ENCODE measurements around the gene THRB.

The THRB gene

DNA sequence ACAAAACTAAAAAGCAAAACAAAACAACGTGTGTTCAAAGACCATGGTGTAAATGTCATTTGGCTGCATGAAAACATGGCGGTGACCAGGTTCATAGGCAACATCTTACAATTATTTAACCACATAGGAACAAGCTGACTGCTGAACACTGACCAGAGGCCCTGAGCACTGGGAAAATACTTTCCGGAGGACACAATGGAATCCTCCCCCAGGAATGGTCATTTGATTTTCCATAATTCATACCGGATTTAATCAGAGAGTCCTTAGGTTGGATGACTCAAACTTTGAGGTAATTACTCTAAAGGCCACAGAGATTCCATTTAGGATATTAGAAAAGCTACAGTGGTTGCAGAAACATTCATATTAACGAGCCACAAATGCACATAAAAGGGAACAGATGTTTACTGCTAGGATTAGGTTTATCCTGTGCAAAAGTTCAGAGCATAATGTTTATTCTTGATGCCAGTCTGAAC, 294.8 kb downstream of the THRB start (continued):
- TF ChIP-seq, protein P1, sequence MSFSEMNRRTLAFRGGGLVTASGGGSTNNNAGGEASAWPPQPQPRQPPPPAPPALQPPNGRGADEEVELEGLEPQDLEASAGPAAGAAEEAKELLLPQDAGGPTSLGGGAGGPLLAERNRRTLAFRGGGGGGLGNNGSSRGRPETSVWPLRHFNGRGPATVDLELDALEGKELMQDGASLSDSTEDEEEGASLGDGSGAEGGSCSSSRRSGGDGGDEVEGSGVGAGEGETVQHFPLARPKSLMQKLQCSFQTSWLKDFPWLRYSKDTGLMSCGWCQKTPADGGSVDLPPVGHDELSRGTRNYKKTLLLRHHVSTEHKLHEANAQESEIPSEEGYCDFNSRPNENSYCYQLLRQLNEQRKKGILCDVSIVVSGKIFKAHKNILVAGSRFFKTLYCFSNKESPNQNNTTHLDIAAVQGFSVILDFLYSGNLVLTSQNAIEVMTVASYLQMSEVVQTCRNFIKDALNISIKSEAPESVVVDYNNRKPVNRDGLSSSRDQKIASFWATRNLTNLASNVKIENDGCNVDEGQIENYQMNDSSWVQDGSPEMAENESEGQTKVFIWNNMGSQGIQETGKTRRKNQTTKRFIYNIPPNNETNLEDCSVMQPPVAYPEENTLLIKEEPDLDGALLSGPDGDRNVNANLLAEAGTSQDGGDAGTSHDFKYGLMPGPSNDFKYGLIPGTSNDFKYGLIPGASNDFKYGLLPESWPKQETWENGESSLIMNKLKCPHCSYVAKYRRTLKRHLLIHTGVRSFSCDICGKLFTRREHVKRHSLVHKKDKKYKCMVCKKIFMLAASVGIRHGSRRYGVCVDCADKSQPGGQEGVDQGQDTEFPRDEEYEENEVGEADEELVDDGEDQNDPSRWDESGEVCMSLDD (tag by site-specific recombination; IDR thresholded peaks at IDR 0.05) = no peak
- TF ChIP-seq ZNF530 (tag by site-specific recombination; IDR thresholded peaks at IDR 0.05; ENCODE audit: low read depth) (no peak), PRDM6 (tag by site-specific recombination; IDR thresholded peaks at IDR 0.05) (peak; percentile 46), TCF7L2 (IDR thresholded peaks at IDR 0.05; ENCODE audit: borderline replicate concordance, low read depth, low read length) (no peak), HOXD13 (CRISPR knock-in tag; IDR thresholded peaks at IDR 0.05; ENCODE audit: borderline replicate concordance) (no peak), TSHZ1 (tag by site-specific recombination; IDR thresholded peaks at IDR 0.05; ENCODE audit: borderline replicate concordance) (0 out of 2 replicates have a peak, but pooled peaks have one; percentile 51), ZNF488 (tag by site-specific recombination; IDR thresholded peaks at IDR 0.05) (no peak), ZNF239 (tag by site-specific recombination; IDR thresholded peaks at IDR 0.05) (no peak), ZNF37A (tag by site-specific recombination; IDR thresholded peaks at IDR 0.05) (no peak), ZBTB6 (tag by site-specific recombination; IDR thresholded peaks at IDR 0.05) (no peak), ZNF223 (tag by site-specific recombination; IDR thresholded peaks at IDR 0.05) (no peak), ZNF266 (tag by site-specific recombination; IDR thresholded peaks at IDR 0.05; ENCODE audit: low read depth) (no peak), ZBTB21 (tag by site-specific recombination; IDR thresholded peaks at IDR 0.05) (no peak), SP3 (tag by site-specific recombination; IDR thresholded peaks at IDR 0.05) (0 out of 2 replicates have a peak, but pooled peaks have one; percentile 17), ZNF133 (tag by site-specific recombination; IDR thresholded peaks at IDR 0.05) (no peak), ZNF777 (tag by site-specific recombination; IDR thresholded peaks at IDR 0.05; ENCODE audit: borderline replicate concordance) (no peak), KLF10 (tag by site-specific recombination; IDR thresholded peaks at IDR 0.05) (no peak), ZNF623 (tag by site-specific recombination; IDR thresholded peaks at IDR 0.05) (no peak), ZNF830 (tag by site-specific recombination; IDR thresholded peaks at IDR 0.05; ENCODE audit: low read depth) (no peak), HOXA7 (CRISPR knock-in tag; IDR thresholded peaks at IDR 0.05; ENCODE audit: borderline replicate concordance) (no peak), ZNF114 (tag by site-specific recombination; IDR thresholded peaks at IDR 0.05) (no peak), ZNF555 (tag by site-specific recombination; conservative IDR thresholded peaks at IDR 0.05) (no peak), YY2 (tag by site-specific recombination; IDR thresholded peaks at IDR 0.05) (no peak)
- TF ChIP-seq, protein P2, sequence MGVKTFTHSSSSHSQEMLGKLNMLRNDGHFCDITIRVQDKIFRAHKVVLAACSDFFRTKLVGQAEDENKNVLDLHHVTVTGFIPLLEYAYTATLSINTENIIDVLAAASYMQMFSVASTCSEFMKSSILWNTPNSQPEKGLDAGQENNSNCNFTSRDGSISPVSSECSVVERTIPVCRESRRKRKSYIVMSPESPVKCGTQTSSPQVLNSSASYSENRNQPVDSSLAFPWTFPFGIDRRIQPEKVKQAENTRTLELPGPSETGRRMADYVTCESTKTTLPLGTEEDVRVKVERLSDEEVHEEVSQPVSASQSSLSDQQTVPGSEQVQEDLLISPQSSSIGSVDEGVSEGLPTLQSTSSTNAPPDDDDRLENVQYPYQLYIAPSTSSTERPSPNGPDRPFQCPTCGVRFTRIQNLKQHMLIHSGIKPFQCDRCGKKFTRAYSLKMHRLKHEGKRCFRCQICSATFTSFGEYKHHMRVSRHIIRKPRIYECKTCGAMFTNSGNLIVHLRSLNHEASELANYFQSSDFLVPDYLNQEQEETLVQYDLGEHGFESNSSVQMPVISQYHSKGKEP (tag by site-specific recombination; IDR thresholded peaks at IDR 0.05) = peak; percentile 85
- TF ChIP-seq, protein P3, sequence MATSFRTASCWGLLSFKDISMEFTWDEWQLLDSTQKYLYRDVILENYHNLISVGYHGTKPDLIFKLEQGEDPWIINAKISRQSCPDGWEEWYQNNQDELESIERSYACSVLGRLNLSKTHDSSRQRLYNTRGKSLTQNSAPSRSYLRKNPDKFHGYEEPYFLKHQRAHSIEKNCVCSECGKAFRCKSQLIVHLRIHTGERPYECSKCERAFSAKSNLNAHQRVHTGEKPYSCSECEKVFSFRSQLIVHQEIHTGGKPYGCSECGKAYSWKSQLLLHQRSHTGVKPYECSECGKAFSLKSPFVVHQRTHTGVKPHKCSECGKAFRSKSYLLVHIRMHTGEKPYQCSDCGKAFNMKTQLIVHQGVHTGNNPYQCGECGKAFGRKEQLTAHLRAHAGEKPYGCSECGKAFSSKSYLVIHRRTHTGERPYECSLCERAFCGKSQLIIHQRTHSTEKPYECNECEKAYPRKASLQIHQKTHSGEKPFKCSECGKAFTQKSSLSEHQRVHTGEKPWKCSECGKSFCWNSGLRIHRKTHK (tag by site-specific recombination; IDR thresholded peaks at IDR 0.05) = no peak
- TF ChIP-seq, protein P4, sequence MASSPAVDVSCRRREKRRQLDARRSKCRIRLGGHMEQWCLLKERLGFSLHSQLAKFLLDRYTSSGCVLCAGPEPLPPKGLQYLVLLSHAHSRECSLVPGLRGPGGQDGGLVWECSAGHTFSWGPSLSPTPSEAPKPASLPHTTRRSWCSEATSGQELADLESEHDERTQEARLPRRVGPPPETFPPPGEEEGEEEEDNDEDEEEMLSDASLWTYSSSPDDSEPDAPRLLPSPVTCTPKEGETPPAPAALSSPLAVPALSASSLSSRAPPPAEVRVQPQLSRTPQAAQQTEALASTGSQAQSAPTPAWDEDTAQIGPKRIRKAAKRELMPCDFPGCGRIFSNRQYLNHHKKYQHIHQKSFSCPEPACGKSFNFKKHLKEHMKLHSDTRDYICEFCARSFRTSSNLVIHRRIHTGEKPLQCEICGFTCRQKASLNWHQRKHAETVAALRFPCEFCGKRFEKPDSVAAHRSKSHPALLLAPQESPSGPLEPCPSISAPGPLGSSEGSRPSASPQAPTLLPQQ (tag by site-specific recombination; IDR thresholded peaks at IDR 0.05) = no peak
